ENCODE data around the gene TEAD1. TPM values are rescaled to one million over a fixed set of nuclear protein-coding genes. Genes with fewer than 3 reads are reported as not detected.

The TEAD1 gene
- total RNA-seq (2014; rRNA removed; shearing (Covaris generic)): 10.8 and 11.5 TPM in 2 replicates
- total RNA-seq (2022): 3.6 and 5.6 TPM in 2 replicates
- percentile 42 among the genes with signal in this experiment for Bru-seq, nascent RNA
- BruChase-seq, experiment 1, labeled RNA remaining after a 6-hour chase: percentile 40 among the genes with signal in this experiment
- percentile 45 among the genes with signal in this experiment for BruChase-seq, experiment 2, labeled RNA remaining after a 2-hour chase
- long read RNA-seq, partial matches to known transcripts: 0 of 1 reads
- long read RNA-seq, other reads (novel, unspliced or antisense): 1 of 1 reads

- peaks cover 3% of the 10 kb centered on the region; the same call in 1 of the 2 replicates for H4K20me1 ChIP-seq (ENCODE audit: insufficient read depth, low read length)
- no peaks in the 10 kb centered on the region for H3K9me2 ChIP-seq (ENCODE audit: insufficient read depth, low read length)
- peaks cover 3% of the 10 kb centered on the region for H3K4me1 ChIP-seq (ENCODE audit: insufficient read depth, low read length, poor library complexity, severe bottlenecking)
- intact Hi-C loops (cut with micrococcal nuclease; ENCODE audit: unreplicated experiment): loop anchor here (10.0 kb wide), 1 partner anchor 211 kb away; no protein-coding TSS in a partner anchor
- ChIA-PET CTCF (ENCODE audit: unreplicated experiment) (no interaction called here), POLR2A (no interaction called here)
- H2AFZ ChIP-seq (ENCODE audit: low read length): peak within 1 kb of the TSS; percentile 86
- H3K4me2 ChIP-seq (ENCODE audit: low read length): peak within 1 kb of the TSS; percentile 67
- no TSS peak for BruUV-seq (replicated peaks)
- H3K36me3 ChIP-seq (ENCODE audit: insufficient read depth, low read length): no peaks in the 10 kb centered on the region
- TF ChIP-seq CTCF (conservative IDR thresholded peaks at IDR 0.05; ENCODE audit: low read length) (no peak), EZH2phosphoT487 (IDR thresholded peaks at IDR 0.05; ENCODE audit: borderline replicate concordance, low read depth, low read length) (no peak)
- no peaks in the 10 kb centered on the region; the same call in 1 of the 2 replicates for H3K79me2 ChIP-seq (ENCODE audit: insufficient read depth, low read depth, low read length)
- peak; percentile 76 for DNase-seq (ENCODE audit: low spot score)
- peak within 1 kb of the TSS; percentile 19 for H3K27ac ChIP-seq (ENCODE audit: low read depth, low read length, poor library complexity, severe bottlenecking)
- H3K4me3 ChIP-seq (ENCODE audit: low read depth, low read length, poor library complexity, severe bottlenecking): peak within 1 kb of the TSS; percentile 73
- H3K9me3 ChIP-seq (ENCODE audit: low read length): no peaks in the 10 kb centered on the region
These were observed at the start of gene TEAD1 for GRCh38 chr11:12673924-12674570. TEAD1 (plus strand) TSS chr11:12674421.

- H3K79me2 ChIP-seq (ENCODE audit: insufficient read depth, low read depth, low read length): no peaks in the 10 kb centered on the region
- CTCF ChIA-PET (ENCODE audit: unreplicated experiment): no interaction called here
- no peak for DNase-seq (ENCODE audit: low spot score)
- H2AFZ ChIP-seq (ENCODE audit: low read length): no peak overlapping the region
- TF ChIP-seq EZH2phosphoT487 (IDR thresholded peaks at IDR 0.05; ENCODE audit: borderline replicate concordance, low read depth, low read length): no peak
- no peak for TF ChIP-seq CTCF (conservative IDR thresholded peaks at IDR 0.05; ENCODE audit: low read length)
- H3K36me3 ChIP-seq (ENCODE audit: insufficient read depth, low read length): no peaks in the 10 kb centered on the region
- POLR2A ChIA-PET: interaction anchor here (0.5 to 1.1 kb wide), 2 partner anchors 21 to 53 kb away, joined by 3 read pairs; no protein-coding TSS in a partner anchor
- no peaks in the 10 kb centered on the region for H3K9me2 ChIP-seq (ENCODE audit: insufficient read depth, low read length)
- H3K27ac ChIP-seq (ENCODE audit: low read depth, low read length, poor library complexity, severe bottlenecking): no peak overlapping the region
- peaks cover 7% of the 10 kb centered on the region; the same call in 1 of the 2 replicates for H3K9me3 ChIP-seq (ENCODE audit: low read length)
- BruUV-seq (replicated peaks): no TSS peak
- H4K20me1 ChIP-seq (ENCODE audit: insufficient read depth, low read length): no peaks in the 10 kb centered on the region
- H3K4me2 ChIP-seq (ENCODE audit: low read length): no peak overlapping the region
- intact Hi-C loops (cut with micrococcal nuclease; ENCODE audit: unreplicated experiment): no loop called here
- H3K4me3 ChIP-seq (ENCODE audit: low read depth, low read length, poor library complexity, severe bottlenecking): no peak overlapping the region
- no peaks in the 10 kb centered on the region for H3K4me1 ChIP-seq (ENCODE audit: insufficient read depth, low read length, poor library complexity, severe bottlenecking)
These were observed 49.6 kb upstream of the TEAD1 start for GRCh38 chr11:12624595-12624994.
